NB4 (cell line): Measurements from ENCODE around the gene MCIDAS.

Source experiments
- MYC ChIP-seq: IDR thresholded peaks from 2 replicates; pipeline ENCODE4 v1.6.1; 2011; ENCODE audit warnings: low read depth, low read length
- POLR2A ChIP-seq: IDR thresholded peaks from 2 replicates; pipeline ENCODE4 v1.6.1; 2011; ENCODE audit warnings: mild to moderate bottlenecking; ENCODE audit not compliant: insufficient read length; ENCODE audit errors: extremely low read depth
- TF ChIP-seq, protein P1 (sequence below): IDR thresholded peaks from one replicate; pipeline ENCODE4 v1.5.1; 2012; ENCODE audit warnings: low read depth, low read length
- TF ChIP-seq, protein P2 (sequence below): IDR thresholded peaks from 2 replicates; pipeline ENCODE4 v1.6.1; 2011; ENCODE audit warnings: low read depth, low read length

DNA sequence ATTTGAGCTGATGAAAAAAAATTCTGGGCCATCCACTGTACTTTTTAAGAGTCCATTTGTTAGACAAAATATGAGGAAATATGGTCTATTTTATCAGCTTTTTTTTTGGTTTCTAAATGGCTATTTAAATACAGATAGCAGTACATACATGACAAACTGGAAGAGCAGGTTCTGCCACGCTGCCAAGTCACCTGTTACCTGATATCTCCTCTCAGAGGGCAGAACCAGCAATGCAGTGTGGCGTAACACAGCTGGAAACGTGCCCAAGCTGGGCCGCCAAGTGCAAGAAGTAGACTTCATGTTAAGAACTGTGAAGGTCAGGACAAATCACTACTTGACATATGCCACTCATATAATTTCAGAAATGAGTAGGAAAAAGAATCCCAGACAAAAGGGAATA lies 8.1 kb downstream of the MCIDAS start:
- TF ChIP-seq POLR2A (no peak), MYC (no peak)
- TF ChIP-seq, protein P1, sequence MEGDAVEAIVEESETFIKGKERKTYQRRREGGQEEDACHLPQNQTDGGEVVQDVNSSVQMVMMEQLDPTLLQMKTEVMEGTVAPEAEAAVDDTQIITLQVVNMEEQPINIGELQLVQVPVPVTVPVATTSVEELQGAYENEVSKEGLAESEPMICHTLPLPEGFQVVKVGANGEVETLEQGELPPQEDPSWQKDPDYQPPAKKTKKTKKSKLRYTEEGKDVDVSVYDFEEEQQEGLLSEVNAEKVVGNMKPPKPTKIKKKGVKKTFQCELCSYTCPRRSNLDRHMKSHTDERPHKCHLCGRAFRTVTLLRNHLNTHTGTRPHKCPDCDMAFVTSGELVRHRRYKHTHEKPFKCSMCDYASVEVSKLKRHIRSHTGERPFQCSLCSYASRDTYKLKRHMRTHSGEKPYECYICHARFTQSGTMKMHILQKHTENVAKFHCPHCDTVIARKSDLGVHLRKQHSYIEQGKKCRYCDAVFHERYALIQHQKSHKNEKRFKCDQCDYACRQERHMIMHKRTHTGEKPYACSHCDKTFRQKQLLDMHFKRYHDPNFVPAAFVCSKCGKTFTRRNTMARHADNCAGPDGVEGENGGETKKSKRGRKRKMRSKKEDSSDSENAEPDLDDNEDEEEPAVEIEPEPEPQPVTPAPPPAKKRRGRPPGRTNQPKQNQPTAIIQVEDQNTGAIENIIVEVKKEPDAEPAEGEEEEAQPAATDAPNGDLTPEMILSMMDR, result no peak
- TF ChIP-seq, protein P2, sequence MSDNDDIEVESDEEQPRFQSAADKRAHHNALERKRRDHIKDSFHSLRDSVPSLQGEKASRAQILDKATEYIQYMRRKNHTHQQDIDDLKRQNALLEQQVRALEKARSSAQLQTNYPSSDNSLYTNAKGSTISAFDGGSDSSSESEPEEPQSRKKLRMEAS, result no peak
